A549 (cell line): ENCODE results near the gene CEMIP2. TPM values are rescaled to one million over a fixed set of nuclear protein-coding genes. Genes with fewer than 3 reads are reported as not detected.

Source experiments
- ATAC-seq, 2 experiments: fragments of 200-7000 bp in 1 of 2; fragments of >200 bp in 1 of 2; cut with Nextera tagmentation in 1 of 2; cut with Tn5 transposase in 1 of 2; 3 replicates each; pipeline versions ENCODE4 v1.8.0 to v1.9.1; 2018 to 2020; ENCODE audit warnings: mild to moderate bottlenecking in 1 of 2, moderate library complexity in 1 of 2
- CTCF ChIA-PET: fragments of 300-600 bp; sonication (Branson Sonifier 250); formaldehyde crosslinking; extraction: SDS; loops from one replicate; lab custom pipeline; 2021; ENCODE audit warnings: antibody characterized with exemption, inconsistent platforms; lab: Yijun Ruan, JAX
- POLR2A ChIA-PET: fragments of 350-600 bp; formaldehyde crosslinking; extraction: SDS; loops from one replicate; lab custom pipeline; 2021; ENCODE audit warnings: antibody characterized with exemption, inconsistent platforms; lab: Yijun Ruan, JAX
- DNase-seq, 2 experiments: peaks; one replicate each; pipeline versions ENCODE4 v3.0.0 to v3.0.0-alpha.2; 2011 to 2016; ENCODE audit warnings: low read depth in 1 of 2, low spot score in 1 of 2
- FAIRE-seq: peaks from 2 replicates; lab custom pipeline; 2011; peaks lifted over from hg19 to GRCh38; lab: Jason Lieb, UNC
- H3K27ac ChIP-seq, 2 experiments: fragments of >200 bp; sonication (Bioruptor Twin); formaldehyde crosslinking; 3 replicates each; pipeline ENCODE4 v1.5.1; 2016 to 2017
- H3K4me1 ChIP-seq: fragments of >200 bp; sonication (Bioruptor Twin); formaldehyde crosslinking; 3 replicates; pipeline ENCODE4 v1.6.1; 2016
- H3K4me2 ChIP-seq: fragments of >200 bp; sonication (Bioruptor Twin); formaldehyde crosslinking; 3 replicates; pipeline ENCODE4 v1.6.1; 2016
- H3K4me3 ChIP-seq: fragments of >200 bp; sonication (Bioruptor Twin); formaldehyde crosslinking; 3 replicates; pipeline ENCODE4 v1.5.1; 2016
- H3K9me3 ChIP-seq: fragments of >200 bp; sonication (Bioruptor Twin); formaldehyde crosslinking; 3 replicates; pipeline ENCODE4 v1.6.1; 2016
- BHLHE40 ChIP-seq: IDR thresholded peaks from 2 replicates; pipeline ENCODE4 v1.6.1; 2012; ENCODE audit warnings: low read depth, low read length, inconsistent platforms
- CBX2 ChIP-seq: fragments of 200-600 bp; sonication (generic); IDR thresholded peaks from 2 replicates; pipeline ENCODE4 v1.6.1; 2016; ENCODE audit warnings: low read depth, mild to moderate bottlenecking, borderline replicate concordance
- CEBPB ChIP-seq, 2 experiments: fragments of >200 bp in 1 of 2; sonication (Bioruptor Twin) in 1 of 2; formaldehyde crosslinking in 1 of 2; IDR thresholded peaks; 2 replicates each; pipeline ENCODE4 v1.6.1; 2012 to 2016
- CTCF ChIP-seq: fragments of >200 bp; sonication (Bioruptor Twin); formaldehyde crosslinking; IDR thresholded peaks from 3 replicates; pipeline ENCODE4 v1.5.1; 2016
- ELK1 ChIP-seq: fragments of 150-350 bp; IDR thresholded peaks from 2 replicates; pipeline ENCODE4 v1.6.1; 2014; ENCODE audit warnings: low read depth, mild to moderate bottlenecking, low read length
- ESRRA ChIP-seq: fragments of 150-350 bp; IDR thresholded peaks from 2 replicates; pipeline ENCODE4 v1.6.1; 2014; ENCODE audit warnings: mild to moderate bottlenecking, low read length, borderline replicate concordance
- FOSL2 ChIP-seq, 2 experiments: fragments of 450-650 bp in 1 of 2; fragments of >200 bp in 1 of 2; sonication (Bioruptor Twin) in 1 of 2; formaldehyde crosslinking; IDR thresholded peaks; 2 replicates each; pipeline versions ENCODE4 v1.5.0 to v1.6.1; 2016 to 2020; ENCODE audit warnings: mild to moderate bottlenecking in 1 of 2, moderate library complexity in 1 of 2
- HDAC2 ChIP-seq: fragments of 200-600 bp; sonication (generic); IDR thresholded peaks from 2 replicates; pipeline ENCODE4 v1.6.1; 2016
- HEYL ChIP-seq: fragments of 250-450 bp; sonication (Bioruptor Pico); IDR thresholded peaks from 2 replicates; pipeline ENCODE4 v1.8.0; 2021; ENCODE audit warnings: mild to moderate bottlenecking, moderate library complexity
- HOXA7 ChIP-seq: fragments of 250-450 bp; sonication (Bioruptor Pico); IDR thresholded peaks from 2 replicates; pipeline ENCODE4 v1.5.0; 2020; ENCODE audit warnings: mild to moderate bottlenecking, moderate library complexity
- HOXB13 ChIP-seq: fragments of 250-450 bp; sonication (Bioruptor Pico); IDR thresholded peaks from 2 replicates; pipeline ENCODE4 v1.5.0; 2020; ENCODE audit warnings: low read depth, mild to moderate bottlenecking, moderate library complexity
- MAZ ChIP-seq: fragments of 150-350 bp; IDR thresholded peaks from 2 replicates; pipeline ENCODE4 v1.6.1; 2014; ENCODE audit warnings: antibody characterized with exemption, low read depth, low read length, borderline replicate concordance
- NFE2L2 ChIP-seq: fragments of 150-350 bp; conservative IDR thresholded peaks from 2 replicates; pipeline ENCODE4 v1.6.1; 2014; ENCODE audit warnings: low read length
- NR3C1 ChIP-seq: fragments of >200 bp; sonication (Bioruptor Twin); formaldehyde crosslinking; IDR thresholded peaks from 3 replicates; pipeline ENCODE4 v1.6.1; 2017
- POLR2A ChIP-seq: IDR thresholded peaks from 2 replicates; pipeline ENCODE4 v1.6.1; 2012; ENCODE audit warnings: mild to moderate bottlenecking, low read length
- RAD21 ChIP-seq, 2 experiments: fragments of >200 bp in 1 of 2; sonication (Bioruptor Twin) in 1 of 2; formaldehyde crosslinking in 1 of 2; IDR thresholded peaks in 1 of 2; conservative IDR thresholded peaks in 1 of 2; 2 replicates in 1 of 2; 3 replicates in 1 of 2; pipeline ENCODE4 v1.6.1; 2012 to 2018; ENCODE audit warnings: inconsistent platforms in 1 of 2
- REST ChIP-seq: fragments of 200-600 bp; sonication (generic); IDR thresholded peaks from 2 replicates; pipeline ENCODE4 v1.6.1; 2016; ENCODE audit warnings: antibody characterized with exemption, mild to moderate bottlenecking, moderate library complexity
- SMC3 ChIP-seq: fragments of >200 bp; sonication (Bioruptor Twin); formaldehyde crosslinking; IDR thresholded peaks from 3 replicates; pipeline ENCODE4 v1.6.1; 2018; ENCODE audit warnings: inconsistent platforms
- ZC3H11A ChIP-seq: fragments of 450-650 bp; IDR thresholded peaks from 2 replicates; pipeline ENCODE4 v1.6.1; 2014; ENCODE audit warnings: antibody characterized with exemption, mild to moderate bottlenecking
- ZFP36 ChIP-seq: fragments of 450-650 bp; IDR thresholded peaks from 2 replicates; pipeline ENCODE4 v1.6.1; 2014; ENCODE audit warnings: borderline replicate concordance; ENCODE audit not compliant: partially characterized antibody
- WGBS: methylation state at CpG from one replicate; pipeline ENCODE4 v1.1.6; 2017; ENCODE audit errors: missing lambda C conversion rate; 5-methylcytosine and 5-hydroxymethylcytosine counted together
- polyA plus RNA-seq, 4 experiments: library from polyadenylated mRNA; depleted of rRNA in 3 of 4; stranded (reverse); fragments of >200 nt; fragmentation: RNase III in 1 of 4; extraction: RNeasy Plus Mini Kit Qiagen cat#74134 plus additional on column Dnase treatment in 1 of 4; gene quantifications; 2 replicates in 3 of 4; 3 replicates in 1 of 4; pipeline ENCODE4 v1.2.3, GENCODE V29; 2011 to 2017

The CEMIP2 gene
- polyA plus RNA-seq, 2 of the 4 experiments (the other 2 are of a cell fraction): 146 to 161 TPM

GRCh38 chr9:71664566-71664965 is 103.7 kb downstream of the CEMIP2 start:
- peaks cover 32% of the 10 kb centered on the region for H3K4me1 ChIP-seq
- H3K4me2 ChIP-seq: peak overlapping the region; percentile 24; the same call in 2 of the 3 replicates
- WGBS: 50% methylated on average over 3 of the region's 3 CpGs
- DNase-seq: no peak
- ChIA-PET POLR2A (no interaction called here), CTCF (interaction anchor here (1.9 kb wide), 1 partner anchor 8 kb away, joined by 6 read pairs; no protein-coding TSS in a partner anchor)
- TF ChIP-seq POLR2A (no peak), ZFP36 (no peak), HEYL (no peak), ESRRA (no peak), NR3C1 (no peak), RAD21 (conservative IDR thresholded peaks at IDR 0.05 in 1 of 2, IDR thresholded peaks at IDR 0.05 in 1 of 2) (no peak), CTCF (no peak), BHLHE40 (no peak), REST (no peak), CBX2 (no peak), ELK1 (no peak), HDAC2 (no peak), FOSL2 (IDR thresholded peaks at IDR 0.05) (no peak), FOSL2 (CRISPR knock-in tag; IDR thresholded peaks at IDR 0.05) (no peak), HOXA7 (CRISPR knock-in tag) (no peak), HOXB13 (no peak)
- H3K4me3 ChIP-seq: no peak overlapping the region
- ATAC-seq: no peak
- H3K27ac ChIP-seq: 0 out of 6 replicates have a peak overlapping the region, but pooled peaks of 1 of the 2 experiments have one; percentile 13
- H3K9me3 ChIP-seq: no peaks in the 10 kb centered on the region
- no peak for FAIRE-seq

GRCh38 chr9:71663931-71664459 is 104.3 kb downstream of the CEMIP2 start:
- CTCF ChIA-PET: interaction anchor here (1.9 kb wide), 1 partner anchor 9 kb away, joined by 6 read pairs; no protein-coding TSS in a partner anchor
- POLR2A ChIA-PET: no interaction called here
- DNase-seq: no peak
- Histone ChIP-seq H3K9me3 (no peaks in the 10 kb centered on the region), H3K4me2 (peak overlapping the region; percentile 24; the same call in 2 of the 3 replicates), H3K27ac (peak overlapping the region in 1 of 2 experiments; percentile 13; a peak in 1 of 6 replicates), H3K4me3 (no peak overlapping the region), H3K4me1 (peaks cover 30% of the 10 kb centered on the region)
- no peak for FAIRE-seq
- TF ChIP-seq ZC3H11A: no peak
- TF ChIP-seq SMC3: no peak
- TF ChIP-seq NFE2L2: no peak
- no peak for TF ChIP-seq MAZ
- no peak for TF ChIP-seq CEBPB (IDR thresholded peaks at IDR 0.05)
- WGBS: 95% methylated on average over 4 of the region's 4 CpGs
- ATAC-seq: no peak
